PFSK-1 (cell line): ENCODE results near the gene ILF3.

Experiments
- FOXP2 ChIP-seq: optimal IDR thresholded peaks from 2 replicates; pipeline ENCODE3; 2011; ENCODE audit warnings: borderline replicate concordance, control low read depth, inconsistent platforms; ENCODE audit not compliant: insufficient read depth; ENCODE audit errors: extremely low read length, extremely low read depth
- POLR2AphosphoS5 ChIP-seq: IDR thresholded peaks from 2 replicates; pipeline ENCODE4 v1.6.1; 2012; ENCODE audit warnings: low read depth, mild to moderate bottlenecking, control low read depth, low read length, moderate library complexity
- SIN3A ChIP-seq: IDR thresholded peaks from 2 replicates; pipeline ENCODE4 v1.6.1; 2012; ENCODE audit warnings: mild to moderate bottlenecking, low read length, moderate library complexity, borderline replicate concordance; ENCODE audit not compliant: insufficient read depth
- TAF1 ChIP-seq: IDR thresholded peaks from 2 replicates; pipeline ENCODE4 v1.6.1; 2012; ENCODE audit warnings: low read length, control low read depth, borderline replicate concordance; ENCODE audit not compliant: insufficient read depth
- TF ChIP-seq, protein P1 (sequence below), 2 experiments: IDR thresholded peaks; 2 replicates each; pipeline versions ENCODE4 v1.6.1 to v1.8.0; 2011 to 2012; ENCODE audit warnings: low read depth in 2 of 2, low read length in 2 of 2, control low read depth in 1 of 2, inconsistent platforms in 1 of 2, mild to moderate bottlenecking in 1 of 2, moderate library complexity in 1 of 2; ENCODE audit not compliant: insufficient read depth in 1 of 2

Gene ILF3

DNA sequence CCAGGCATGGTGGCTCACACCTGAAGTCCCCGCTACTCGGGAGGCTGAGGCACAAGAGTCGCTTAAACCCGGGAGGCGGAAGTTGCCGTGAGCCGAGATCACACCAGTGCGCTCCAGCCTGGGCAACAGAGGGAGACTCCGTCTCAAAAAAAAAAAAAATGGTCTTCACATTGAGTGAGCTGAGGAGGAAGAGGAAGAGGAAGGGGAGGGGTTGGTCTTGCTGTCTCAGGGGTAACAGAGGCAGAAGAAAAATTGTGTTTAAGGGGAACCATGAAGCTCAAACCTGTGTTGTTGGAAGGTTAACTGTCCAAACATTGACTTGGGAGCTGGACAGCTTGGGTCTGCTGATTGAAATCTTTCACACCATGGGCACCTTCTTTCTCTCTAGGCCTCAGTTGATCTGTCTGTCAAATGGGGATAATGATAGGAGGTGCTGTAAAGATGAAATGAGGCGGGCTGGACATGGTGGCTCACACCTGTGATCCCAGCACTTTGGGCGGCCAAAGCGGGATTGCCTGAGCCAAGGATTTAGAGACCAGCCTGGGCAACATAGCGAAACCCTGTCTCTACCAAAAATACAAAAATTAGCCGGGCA lies 38.6 kb upstream of the ILF3 start:
- TF ChIP-seq POLR2AphosphoS5 (no peak), TAF1 (no peak), FOXP2 (no peak), SIN3A (no peak)
- TF ChIP-seq, protein P1, sequence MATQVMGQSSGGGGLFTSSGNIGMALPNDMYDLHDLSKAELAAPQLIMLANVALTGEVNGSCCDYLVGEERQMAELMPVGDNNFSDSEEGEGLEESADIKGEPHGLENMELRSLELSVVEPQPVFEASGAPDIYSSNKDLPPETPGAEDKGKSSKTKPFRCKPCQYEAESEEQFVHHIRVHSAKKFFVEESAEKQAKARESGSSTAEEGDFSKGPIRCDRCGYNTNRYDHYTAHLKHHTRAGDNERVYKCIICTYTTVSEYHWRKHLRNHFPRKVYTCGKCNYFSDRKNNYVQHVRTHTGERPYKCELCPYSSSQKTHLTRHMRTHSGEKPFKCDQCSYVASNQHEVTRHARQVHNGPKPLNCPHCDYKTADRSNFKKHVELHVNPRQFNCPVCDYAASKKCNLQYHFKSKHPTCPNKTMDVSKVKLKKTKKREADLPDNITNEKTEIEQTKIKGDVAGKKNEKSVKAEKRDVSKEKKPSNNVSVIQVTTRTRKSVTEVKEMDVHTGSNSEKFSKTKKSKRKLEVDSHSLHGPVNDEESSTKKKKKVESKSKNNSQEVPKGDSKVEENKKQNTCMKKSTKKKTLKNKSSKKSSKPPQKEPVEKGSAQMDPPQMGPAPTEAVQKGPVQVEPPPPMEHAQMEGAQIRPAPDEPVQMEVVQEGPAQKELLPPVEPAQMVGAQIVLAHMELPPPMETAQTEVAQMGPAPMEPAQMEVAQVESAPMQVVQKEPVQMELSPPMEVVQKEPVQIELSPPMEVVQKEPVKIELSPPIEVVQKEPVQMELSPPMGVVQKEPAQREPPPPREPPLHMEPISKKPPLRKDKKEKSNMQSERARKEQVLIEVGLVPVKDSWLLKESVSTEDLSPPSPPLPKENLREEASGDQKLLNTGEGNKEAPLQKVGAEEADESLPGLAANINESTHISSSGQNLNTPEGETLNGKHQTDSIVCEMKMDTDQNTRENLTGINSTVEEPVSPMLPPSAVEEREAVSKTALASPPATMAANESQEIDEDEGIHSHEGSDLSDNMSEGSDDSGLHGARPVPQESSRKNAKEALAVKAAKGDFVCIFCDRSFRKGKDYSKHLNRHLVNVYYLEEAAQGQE (IDR thresholded peaks at IDR 0.05; ENCODE audit: insufficient read depth in 1 of 2, low read depth in 2 of 2, low read length in 2 of 2) = no peak

DNA sequence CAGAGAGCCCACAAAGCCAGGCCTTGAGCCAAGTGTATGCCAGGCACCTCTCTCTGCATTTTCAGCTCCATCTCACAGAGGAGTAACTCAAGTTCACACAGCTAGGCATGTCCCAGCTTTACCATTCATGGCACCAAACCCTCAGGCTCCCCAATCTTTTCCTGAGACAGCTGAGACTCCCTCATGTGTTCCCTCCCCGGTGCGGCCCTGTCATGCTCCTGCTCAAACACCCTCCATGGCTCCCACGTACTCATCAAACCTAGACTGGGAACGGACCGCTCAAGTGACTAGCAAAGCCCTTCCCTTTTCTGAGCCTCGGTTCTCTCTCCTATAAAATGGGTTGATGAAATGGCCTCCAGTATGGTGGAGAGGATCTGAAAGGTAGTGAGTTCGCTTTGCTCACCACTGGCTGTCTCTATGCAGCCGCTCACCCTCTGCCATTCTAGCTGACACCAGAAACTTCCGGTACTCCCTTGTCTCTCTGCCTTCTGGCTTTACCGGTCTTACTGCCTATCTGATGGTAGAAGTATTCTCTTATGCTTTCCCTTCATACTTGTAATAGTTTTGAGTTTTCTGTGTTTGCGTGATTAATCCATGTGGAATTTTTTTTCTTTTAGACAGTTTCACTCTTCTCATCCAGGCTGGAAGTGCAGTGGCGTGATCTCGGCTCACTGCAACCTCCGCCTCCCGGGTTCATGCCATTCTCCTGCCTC lies 36.6 kb upstream of the ILF3 start:
- TF ChIP-seq TAF1 (no peak), FOXP2 (no peak), SIN3A (no peak), POLR2AphosphoS5 (no peak)
- TF ChIP-seq, protein P1 (IDR thresholded peaks at IDR 0.05; ENCODE audit: insufficient read depth in 1 of 2, low read depth in 2 of 2, low read length in 2 of 2) = no peak

DNA sequence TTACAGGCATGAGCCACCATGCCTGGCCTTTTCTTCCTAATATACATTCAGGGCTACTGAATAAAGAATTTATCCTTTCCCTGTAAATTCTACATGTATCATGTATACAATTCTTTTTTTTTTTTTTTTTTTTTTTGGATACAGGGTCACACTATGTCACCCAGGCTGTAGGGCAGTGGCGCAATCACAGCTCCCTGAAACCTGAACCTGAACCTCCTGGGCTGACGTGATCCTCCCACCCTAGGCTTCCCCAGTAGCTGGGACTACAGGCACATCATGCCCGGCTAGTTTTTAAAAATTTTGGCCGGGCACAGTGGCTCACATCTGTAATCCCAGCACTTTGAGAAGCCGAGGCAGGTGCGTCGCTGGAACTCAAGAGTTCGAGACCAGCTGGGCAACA lies 35.3 kb upstream of the ILF3 start:
- TF ChIP-seq TAF1 = no peak
- no peak for TF ChIP-seq SIN3A
- TF ChIP-seq, protein P1 (IDR thresholded peaks at IDR 0.05; ENCODE audit: insufficient read depth in 1 of 2, low read depth in 2 of 2, low read length in 2 of 2) = no peak
- TF ChIP-seq FOXP2 = no peak
- no peak for TF ChIP-seq POLR2AphosphoS5

DNA sequence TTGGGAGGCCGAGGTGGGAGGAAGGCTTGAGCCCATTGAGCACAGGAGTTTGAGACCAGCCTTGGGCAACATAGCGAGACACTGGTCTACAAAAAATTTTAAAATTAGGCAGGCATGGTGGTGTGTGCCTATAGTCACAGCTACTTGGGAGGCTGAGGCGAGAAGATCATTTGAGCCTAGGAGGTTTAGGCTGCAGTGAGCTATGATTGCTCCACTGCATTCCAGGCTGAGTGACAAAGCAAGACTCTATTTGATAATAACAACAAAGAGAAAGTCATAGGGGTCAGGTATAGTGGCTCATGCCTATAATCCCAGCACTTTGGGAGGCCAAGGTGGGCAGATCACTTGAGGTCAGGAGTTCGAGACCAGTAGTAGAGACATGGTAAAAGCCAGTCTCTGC lies 33.4 kb upstream of the ILF3 start:
- TF ChIP-seq FOXP2 (no peak), SIN3A (no peak), POLR2AphosphoS5 (no peak), TAF1 (no peak)
- TF ChIP-seq, protein P1 (IDR thresholded peaks at IDR 0.05; ENCODE audit: insufficient read depth in 1 of 2, low read depth in 2 of 2, low read length in 2 of 2) = no peak
